HEK293 (cell line): Measurements from ENCODE around the gene SLC34A3.
A peak's percentile ranks its signal among the peaks of the same experiment; 100 is the strongest.
"Not testable (repeated sequence)": the region's sequence is repeated elsewhere in the genome, so short reads cannot be mapped to it uniquely, and the experiment has no call there.

Experiments
- CTCF ChIA-PET: fragments of 350-600 bp; formaldehyde crosslinking; extraction: SDS; loops from one replicate; lab custom pipeline; 2021; ENCODE audit warnings: antibody characterized with exemption; lab: Yijun Ruan, JAX
- POLR2A ChIA-PET: fragments of 300-600 bp; formaldehyde crosslinking; extraction: SDS; loops from one replicate; lab custom pipeline; 2020; ENCODE audit warnings: antibody characterized with exemption, inconsistent platforms; lab: Yijun Ruan, JAX
- H3K27ac ChIP-seq: fragments of 200-500 bp; sonication (Bioruptor generic); 2 replicates; pipeline ENCODE4 v1.5.1; 2014; ENCODE audit warnings: low read depth, low read length, control low read depth, inconsistent platforms; ENCODE audit errors: extremely low read depth
- H3K36me3 ChIP-seq, 2 experiments: fragments of 200-500 bp in 1 of 2; sonication (Bioruptor generic) in 1 of 2; 1 replicate in 1 of 2; 2 replicates in 1 of 2; pipeline ENCODE4 v1.5.1; 2014 to 2017; ENCODE audit warnings: inconsistent platforms in 2 of 2, low read length in 2 of 2; ENCODE audit not compliant: control insufficient read depth in 2 of 2, insufficient read depth in 1 of 2
- H3K4me1 ChIP-seq: fragments of 200-500 bp; sonication (Bioruptor generic); 2 replicates; pipeline ENCODE4 v1.5.1; 2014; ENCODE audit warnings: mild to moderate bottlenecking, low read length, inconsistent platforms; ENCODE audit not compliant: control insufficient read depth, insufficient read depth
- H3K4me3 ChIP-seq: 2 replicates; pipeline ENCODE4 v1.5.1; 2011; ENCODE audit warnings: low read depth, mild to moderate bottlenecking, control low read depth, low read length, moderate library complexity
- H3K9me3 ChIP-seq: fragments of 200-500 bp; sonication (Bioruptor generic); 2 replicates; pipeline ENCODE4 v1.5.1; 2014; ENCODE audit warnings: low read depth, low read length, inconsistent platforms; ENCODE audit not compliant: control insufficient read depth, insufficient read depth
- CTCF ChIP-seq: fragments of 450-650 bp; formaldehyde crosslinking; IDR thresholded peaks from 2 replicates; pipeline ENCODE4 v1.5.1; 2016; ENCODE audit warnings: missing biosample characterization, missing genetic modification characterization
- EGR2 ChIP-seq: fragments of 450-650 bp; formaldehyde crosslinking; IDR thresholded peaks from 2 replicates; pipeline ENCODE4 v1.5.1; 2016; ENCODE audit warnings: low read depth, missing biosample characterization, missing genetic modification characterization
- GFI1B ChIP-seq: fragments of 450-650 bp; formaldehyde crosslinking; IDR thresholded peaks from 2 replicates; pipeline ENCODE4 v1.5.1; 2016; ENCODE audit warnings: missing biosample characterization, missing genetic modification characterization
- IKZF3 ChIP-seq: fragments of 450-650 bp; IDR thresholded peaks from 2 replicates; pipeline ENCODE4 v1.5.0; 2018; ENCODE audit warnings: missing biosample characterization, mild to moderate bottlenecking, missing genetic modification characterization, moderate library complexity
- KLF1 ChIP-seq: fragments of 450-650 bp; formaldehyde crosslinking; IDR thresholded peaks from 2 replicates; pipeline ENCODE4 v1.5.1; 2016; ENCODE audit warnings: missing biosample characterization, missing genetic modification characterization
- KLF8 ChIP-seq: fragments of 450-650 bp; formaldehyde crosslinking; IDR thresholded peaks from 2 replicates; pipeline ENCODE4 v1.5.1; 2016; ENCODE audit warnings: missing biosample characterization, missing genetic modification characterization
- OSR2 ChIP-seq: fragments of 450-650 bp; formaldehyde crosslinking; IDR thresholded peaks from 2 replicates; pipeline ENCODE4 v1.5.1; 2016; ENCODE audit warnings: missing biosample characterization, missing genetic modification characterization
- PRDM1 ChIP-seq: fragments of 450-650 bp; formaldehyde crosslinking; IDR thresholded peaks from 2 replicates; pipeline ENCODE4; 2016; ENCODE audit warnings: missing biosample characterization, missing genetic modification characterization
- SALL2 ChIP-seq: fragments of 450-650 bp; formaldehyde crosslinking; IDR thresholded peaks from 2 replicates; pipeline ENCODE4 v1.5.0; 2017; ENCODE audit warnings: missing biosample characterization, mild to moderate bottlenecking, missing genetic modification characterization, borderline replicate concordance
- SCRT2 ChIP-seq: fragments of 450-650 bp; formaldehyde crosslinking; IDR thresholded peaks from 2 replicates; pipeline ENCODE4 v1.5.1; 2016; ENCODE audit warnings: missing biosample characterization, missing genetic modification characterization
- TCF7L2 ChIP-seq: IDR thresholded peaks from 2 replicates; pipeline ENCODE4 v1.6.1; 2011; ENCODE audit warnings: low read depth, mild to moderate bottlenecking, inconsistent platforms, low read length, moderate library complexity, borderline replicate concordance
- WT1 ChIP-seq: fragments of 450-650 bp; formaldehyde crosslinking; IDR thresholded peaks from 2 replicates; pipeline ENCODE4 v1.5.1; 2016; ENCODE audit warnings: missing biosample characterization, missing genetic modification characterization
- ZBTB17 ChIP-seq: fragments of 450-650 bp; formaldehyde crosslinking; IDR thresholded peaks from 2 replicates; pipeline ENCODE4 v1.5.1; 2016; ENCODE audit warnings: missing biosample characterization, missing genetic modification characterization
- ZBTB8A ChIP-seq: fragments of 450-650 bp; formaldehyde crosslinking; IDR thresholded peaks from 2 replicates; pipeline ENCODE4 v1.5.1; 2016; ENCODE audit warnings: missing biosample characterization, missing genetic modification characterization
- ZFP41 ChIP-seq: fragments of 450-650 bp; formaldehyde crosslinking; IDR thresholded peaks from 2 replicates; pipeline ENCODE4 v1.5.1; 2016; ENCODE audit warnings: missing biosample characterization, missing genetic modification characterization, borderline replicate concordance
- ZNF133 ChIP-seq: fragments of 450-650 bp; formaldehyde crosslinking; IDR thresholded peaks from 2 replicates; pipeline ENCODE4 v1.5.1; 2016; ENCODE audit warnings: missing biosample characterization, missing genetic modification characterization
- ZNF138 ChIP-seq: fragments of 450-650 bp; formaldehyde crosslinking; IDR thresholded peaks from 2 replicates; pipeline ENCODE4 v1.5.1; 2016; ENCODE audit warnings: missing biosample characterization, missing genetic modification characterization, borderline replicate concordance
- ZNF140 ChIP-seq: fragments of 450-650 bp; formaldehyde crosslinking; IDR thresholded peaks from 2 replicates; pipeline ENCODE4 v1.5.1; 2016; ENCODE audit warnings: missing biosample characterization, missing genetic modification characterization
- ZNF214 ChIP-seq: fragments of 450-650 bp; formaldehyde crosslinking; IDR thresholded peaks from 2 replicates; pipeline ENCODE4 v1.5.1; 2017; ENCODE audit warnings: missing biosample characterization, mild to moderate bottlenecking, missing genetic modification characterization, borderline replicate concordance
- ZNF394 ChIP-seq: fragments of 450-650 bp; formaldehyde crosslinking; IDR thresholded peaks from 2 replicates; pipeline ENCODE4 v1.5.1; 2016; ENCODE audit warnings: missing biosample characterization, missing genetic modification characterization, mild to moderate bottlenecking, moderate library complexity, borderline replicate concordance
- ZNF423 ChIP-seq: fragments of 450-650 bp; formaldehyde crosslinking; IDR thresholded peaks from 2 replicates; pipeline ENCODE4 v1.5.1; 2016; ENCODE audit warnings: missing biosample characterization, missing genetic modification characterization
- ZNF513 ChIP-seq: fragments of 450-650 bp; IDR thresholded peaks from 2 replicates; pipeline ENCODE4 v1.5.1; 2018; ENCODE audit warnings: missing biosample characterization, missing genetic modification characterization
- ZNF530 ChIP-seq: fragments of 450-650 bp; formaldehyde crosslinking; IDR thresholded peaks from 2 replicates; pipeline ENCODE4 v1.5.1; 2016; ENCODE audit warnings: low read depth, missing biosample characterization, missing genetic modification characterization
- ZNF560 ChIP-seq: fragments of 450-650 bp; formaldehyde crosslinking; IDR thresholded peaks from 2 replicates; pipeline ENCODE4 v1.5.1; 2017; ENCODE audit warnings: missing biosample characterization, missing genetic modification characterization, borderline replicate concordance
- ZNF600 ChIP-seq: fragments of 450-650 bp; formaldehyde crosslinking; IDR thresholded peaks from 2 replicates; pipeline ENCODE4 v1.5.1; 2016; ENCODE audit warnings: missing biosample characterization, missing genetic modification characterization
- ZNF629 ChIP-seq: fragments of 450-650 bp; formaldehyde crosslinking; IDR thresholded peaks from 2 replicates; pipeline ENCODE4 v1.5.1; 2017; ENCODE audit warnings: missing biosample characterization, missing genetic modification characterization
- ZNF654 ChIP-seq: fragments of 450-650 bp; formaldehyde crosslinking; IDR thresholded peaks from 2 replicates; pipeline ENCODE4 v1.5.1; 2016; ENCODE audit warnings: low read depth, missing biosample characterization, missing genetic modification characterization
- ZNF660 ChIP-seq: fragments of 450-650 bp; IDR thresholded peaks from 2 replicates; pipeline ENCODE4 v1.5.1; 2018; ENCODE audit warnings: missing biosample characterization, mild to moderate bottlenecking, missing genetic modification characterization
- ZNF76 ChIP-seq: fragments of 450-650 bp; formaldehyde crosslinking; IDR thresholded peaks from 2 replicates; pipeline ENCODE4; 2016; ENCODE audit warnings: low read depth, missing biosample characterization, missing genetic modification characterization, borderline replicate concordance

The SLC34A3 gene

GRCh38 chr9:137256856-137257255 is 26.2 kb downstream of the SLC34A3 start:
- Histone ChIP-seq H3K27ac (no peak overlapping the region), H3K4me1 (peaks cover 5% of the 10 kb centered on the region; the same call in 1 of the 2 replicates), H3K4me3 (no peak overlapping the region), H3K9me3 (no peaks in the 10 kb centered on the region), H3K36me3 (peaks cover 9 to 20% of the 10 kb centered on the region in 2 experiments)
- no peak for TF ChIP-seq ZNF138
- no peak for TF ChIP-seq SALL2
- no peak for TF ChIP-seq ZBTB17 (tag by site-specific recombination)
- no peak for TF ChIP-seq ZNF629 (tag by site-specific recombination)
- no peak for TF ChIP-seq ZNF423
- no peak for TF ChIP-seq GFI1B
- ChIA-PET CTCF (interaction anchor here (0.7 to 5.2 kb wide), 8 partner anchors 8 to 289 kb away, joined by 3 to 45 read pairs (median 5); partner anchors contain the start of gene TUBB4B), POLR2A (interaction anchor here (0.5 to 9.1 kb wide), 7 partner anchors 10 to 189 kb away, joined by 3 to 336 read pairs (median 5); partner anchors contain the start of genes EXD3, NOXA1 and TUBB4B)

- peak; percentile 61 for TF ChIP-seq IKZF3
- peak; percentile 65 for TF ChIP-seq WT1
- TF ChIP-seq KLF8 (tag by site-specific recombination), result peak; percentile 19; the same call in 1 of the 2 replicates
- peak; percentile 89 for TF ChIP-seq ZBTB8A (tag by site-specific recombination)
- TF ChIP-seq PRDM1 (tag by site-specific recombination), result peak; percentile 94
- TF ChIP-seq KLF1 (tag by site-specific recombination), result peak; percentile 67
- TF ChIP-seq ZNF394 (tag by site-specific recombination), result peak; percentile 38; the same call in 1 of the 2 replicates
- peak; percentile 82 for TF ChIP-seq ZNF600 (tag by site-specific recombination)
- peak; percentile 31; the same call in 1 of the 2 replicates for TF ChIP-seq CTCF (tag by site-specific recombination)
- 0 out of 2 replicates have a peak, but pooled peaks have one; percentile 31 for TF ChIP-seq OSR2 (tag by site-specific recombination)
- peak; percentile 38; the same call in 1 of the 2 replicates for TF ChIP-seq ZNF654 (tag by site-specific recombination)
- H3K4me3 ChIP-seq, H3K9me3 ChIP-seq, H3K4me1 ChIP-seq, H3K27ac ChIP-seq: not testable (repeated sequence)
- peaks cover 6 to 41% of the 10 kb centered on the region in 2 experiments; a peak in 2 of 3 replicates for H3K36me3 ChIP-seq
- POLR2A ChIA-PET, result interaction anchor here (1.0 to 10.1 kb wide), 4 partner anchors 9 to 39 kb away, joined by 3 to 103 read pairs (median 6); partner anchors contain the start of gene TUBB4B
- CTCF ChIA-PET, result interaction anchor here (0.7 to 6.1 kb wide), 8 partner anchors 11 to 389 kb away, joined by 3 to 37 read pairs (median 4); partner anchors contain the start of gene RNF224
These were observed 31.6 kb downstream of the SLC34A3 start for GRCh38 chr9:137262173-137262908.

GRCh38 chr9:137262909-137263285 is 32.2 kb downstream of the SLC34A3 start:
- Histone ChIP-seq H3K4me3 (no peak overlapping the region), H3K36me3 (peaks cover 6 to 45% of the 10 kb centered on the region in 2 experiments; a peak in 2 of 3 replicates), H3K9me3 (no peaks in the 10 kb centered on the region)
- CTCF ChIA-PET, result interaction anchor here (0.7 to 6.1 kb wide), 4 partner anchors 10 to 388 kb away, joined by 3 to 37 read pairs (median 4); no protein-coding TSS in a partner anchor
- no peak for TF ChIP-seq ZNF133 (tag by site-specific recombination)
- TF ChIP-seq KLF1 (tag by site-specific recombination), result no peak
- TF ChIP-seq ZNF214 (tag by site-specific recombination), result no peak
- TF ChIP-seq EGR2 (tag by site-specific recombination), result no peak
- no peak for TF ChIP-seq ZFP41
- TF ChIP-seq ZNF530 (tag by site-specific recombination), result no peak
- no peak for TF ChIP-seq ZNF560 (tag by site-specific recombination)
- no peak for TF ChIP-seq SCRT2 (tag by site-specific recombination)
- TF ChIP-seq ZNF140 (tag by site-specific recombination), result no peak
- TF ChIP-seq TCF7L2, result no peak
- TF ChIP-seq ZNF513 (tag by site-specific recombination), result no peak
- TF ChIP-seq ZNF76 (tag by site-specific recombination), result no peak
- no peak for TF ChIP-seq ZNF660 (tag by site-specific recombination)
- TF ChIP-seq, all 188 proteins: peak for 0
- POLR2A ChIA-PET, result interaction anchor here (1.0 to 10.1 kb wide), 3 partner anchors 21 to 40 kb away, joined by 3 to 103 read pairs (median 10); partner anchors contain the start of gene TUBB4B
- no peaks in the 10 kb centered on the region for H3K4me1 ChIP-seq
- no peak overlapping the region for H3K27ac ChIP-seq
